AG10803 (cell line): ENCODE data around the gene EIF6.
A peak's percentile ranks its signal among the peaks of the same experiment; 100 is the strongest.

Source experiments
- DNase-seq: peaks from one replicate; pipeline ENCODE4 v3.0.0; 2010; ENCODE audit warnings: low read depth
- H3K4me3 ChIP-seq: 2 replicates; pipeline ENCODE4 v1.5.1; 2011; ENCODE audit warnings: mild to moderate bottlenecking, low read length, control low read depth
- TF ChIP-seq, protein P1 (sequence below): conservative IDR thresholded peaks from 2 replicates; pipeline ENCODE4 v1.5.1; 2011; ENCODE audit warnings: mild to moderate bottlenecking, low read length, control low read depth, inconsistent platforms

Gene EIF6

GRCh38 chr20:35284267-35284991 lies at the start of gene EIF6:
Gene EIF6, minus strand, starts transcription at chr20:35284772. Its CDS starts 285 bp downstream, at chr20:35284487.
- TF ChIP-seq, protein P1, sequence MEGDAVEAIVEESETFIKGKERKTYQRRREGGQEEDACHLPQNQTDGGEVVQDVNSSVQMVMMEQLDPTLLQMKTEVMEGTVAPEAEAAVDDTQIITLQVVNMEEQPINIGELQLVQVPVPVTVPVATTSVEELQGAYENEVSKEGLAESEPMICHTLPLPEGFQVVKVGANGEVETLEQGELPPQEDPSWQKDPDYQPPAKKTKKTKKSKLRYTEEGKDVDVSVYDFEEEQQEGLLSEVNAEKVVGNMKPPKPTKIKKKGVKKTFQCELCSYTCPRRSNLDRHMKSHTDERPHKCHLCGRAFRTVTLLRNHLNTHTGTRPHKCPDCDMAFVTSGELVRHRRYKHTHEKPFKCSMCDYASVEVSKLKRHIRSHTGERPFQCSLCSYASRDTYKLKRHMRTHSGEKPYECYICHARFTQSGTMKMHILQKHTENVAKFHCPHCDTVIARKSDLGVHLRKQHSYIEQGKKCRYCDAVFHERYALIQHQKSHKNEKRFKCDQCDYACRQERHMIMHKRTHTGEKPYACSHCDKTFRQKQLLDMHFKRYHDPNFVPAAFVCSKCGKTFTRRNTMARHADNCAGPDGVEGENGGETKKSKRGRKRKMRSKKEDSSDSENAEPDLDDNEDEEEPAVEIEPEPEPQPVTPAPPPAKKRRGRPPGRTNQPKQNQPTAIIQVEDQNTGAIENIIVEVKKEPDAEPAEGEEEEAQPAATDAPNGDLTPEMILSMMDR, result no peak
- DNase-seq, result peak; percentile 83
- peak within 1 kb of the TSS; percentile 87 for H3K4me3 ChIP-seq

GRCh38 chr20:35333606-35334005 lies 49.0 kb upstream of the EIF6 start:
- no peak for DNase-seq
- TF ChIP-seq, protein P1, result no peak
- no peak overlapping the region for H3K4me3 ChIP-seq

- DNase-seq, result no peak
- TF ChIP-seq, protein P1, result no peak
- no peak overlapping the region for H3K4me3 ChIP-seq
Observed at GRCh38 chr20:35332540-35333200, 48.1 kb upstream of the EIF6 start.

DNA sequence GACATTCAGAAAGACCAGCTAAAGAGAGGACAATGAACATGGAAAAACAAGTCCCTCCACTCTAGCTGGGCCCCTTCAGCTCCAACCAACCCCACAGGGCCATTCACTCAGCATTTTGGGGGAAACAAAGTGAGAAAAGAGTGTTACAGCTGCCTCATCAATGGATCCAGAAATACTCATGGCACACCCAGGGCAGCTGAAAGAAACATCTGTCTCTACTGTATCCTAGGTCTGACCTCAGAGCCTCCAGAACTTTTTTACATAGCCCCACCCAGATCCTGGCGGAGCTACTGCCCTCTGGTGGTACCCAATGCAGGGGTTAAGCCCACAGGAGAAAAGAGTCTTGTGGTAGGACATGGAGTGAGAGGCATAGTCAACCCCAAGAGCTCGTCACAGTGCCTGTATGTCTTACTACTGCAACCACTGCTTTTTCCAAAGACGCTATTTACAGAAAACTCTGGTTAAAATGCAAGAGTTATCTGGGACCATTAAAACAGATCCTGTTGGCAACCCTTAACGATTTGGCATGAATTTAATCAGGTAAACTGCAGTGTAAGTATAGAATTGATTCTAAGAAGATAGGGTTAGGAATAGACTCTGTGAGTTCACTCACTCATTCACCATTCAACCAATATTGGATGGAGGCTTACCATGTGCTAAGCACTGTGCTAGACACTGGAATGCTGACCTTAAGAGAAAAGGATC lies 45.0 kb upstream of the EIF6 start:
- TF ChIP-seq, protein P1, result peak; percentile 58
- DNase-seq, result peak; percentile 39

GRCh38 chr20:35328689-35329088 lies 44.1 kb upstream of the EIF6 start:
- DNase-seq, result no peak
- no peak overlapping the region for H3K4me3 ChIP-seq
- TF ChIP-seq, protein P1, result no peak

More for the DNA sequence above, 45.0 kb upstream of the EIF6 start:
- no peak overlapping the region for H3K4me3 ChIP-seq

DNA sequence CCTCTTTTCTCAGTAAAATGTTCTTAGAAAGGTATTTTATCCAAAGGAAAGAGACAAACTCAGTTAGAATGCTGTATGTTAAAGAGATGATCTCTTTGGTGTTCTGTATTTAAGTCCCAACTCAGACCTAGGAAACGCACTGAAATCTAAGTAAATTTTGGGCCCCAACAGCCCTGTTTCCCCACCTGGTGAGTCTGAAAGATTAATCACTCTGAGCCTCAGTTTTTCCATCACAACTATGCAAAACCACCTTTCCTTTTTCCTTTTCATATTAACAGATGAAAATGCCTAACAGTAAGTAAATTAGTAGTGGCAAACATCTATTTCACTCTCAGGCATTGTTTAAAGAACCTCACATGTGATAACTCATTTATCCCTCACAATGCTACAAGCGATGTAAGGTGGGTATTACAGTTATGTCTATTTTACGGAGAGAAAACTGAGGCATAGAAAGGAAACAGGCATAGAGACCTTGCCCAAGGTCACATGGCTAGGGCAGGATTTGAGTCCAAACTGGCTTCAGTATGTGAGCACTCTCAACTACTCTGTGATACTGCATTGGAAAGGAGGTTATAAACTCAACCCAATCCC lies 43.6 kb upstream of the EIF6 start:
- H3K4me3 ChIP-seq, result no peak overlapping the region
- no peak for DNase-seq
- TF ChIP-seq, protein P1, result no peak
